Activated naive CD4-positive, alpha-beta T cell treated with Interleukin-2 at 50 U/mL for 16 hours (primary cell): ENCODE data around the gene NECTIN2.
"Not testable (repeated sequence)": the region's sequence is repeated elsewhere in the genome, so short reads cannot be mapped to it uniquely, and the experiment has no call there.

Experiments used
- DNase-seq: peaks from one replicate; pipeline ENCODE4 v3.0.0-alpha.2; 2020

NECTIN2 gene

DNA sequence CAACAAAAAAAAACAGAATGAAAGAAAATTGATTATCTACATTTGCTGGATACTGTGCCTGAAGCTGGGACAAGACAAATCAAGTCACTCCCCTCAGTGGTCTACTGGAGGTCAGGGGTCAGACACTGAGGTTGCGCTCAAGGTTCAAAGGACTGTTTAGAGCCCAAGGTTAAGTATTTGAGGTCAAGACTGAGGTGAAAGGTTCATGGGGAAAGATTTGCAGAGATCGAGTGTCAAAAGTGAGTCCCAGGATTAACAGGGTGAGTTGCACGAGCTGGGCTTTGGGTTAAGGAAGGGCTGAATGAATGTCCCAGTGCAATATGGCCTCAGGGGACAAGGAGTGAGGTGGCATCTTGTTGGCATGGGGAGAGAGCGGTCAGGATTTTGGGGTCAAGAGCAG lies 41.6 kb downstream of the NECTIN2 start:
- DNase-seq, result no peak

DNA sequence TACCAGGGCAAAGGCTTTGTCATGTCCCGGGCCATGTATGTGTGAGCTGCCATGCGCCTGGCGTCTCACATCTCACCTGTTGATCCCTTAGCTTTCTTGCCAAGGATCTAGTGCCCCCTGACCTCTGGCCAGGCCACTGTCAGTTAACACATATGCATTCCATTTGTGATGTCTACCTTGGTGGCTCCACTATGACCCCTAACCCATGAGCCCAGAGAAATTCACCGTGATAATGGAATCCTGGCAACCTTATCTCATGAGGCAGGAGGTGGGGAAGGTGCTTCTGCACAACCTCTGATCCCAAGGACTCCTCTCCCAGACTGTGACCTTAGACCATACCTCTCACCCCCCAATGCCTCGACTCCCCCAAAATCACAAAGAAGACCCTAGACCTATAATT lies 42.2 kb downstream of the NECTIN2 start:
- DNase-seq, result not testable (repeated sequence)

DNA sequence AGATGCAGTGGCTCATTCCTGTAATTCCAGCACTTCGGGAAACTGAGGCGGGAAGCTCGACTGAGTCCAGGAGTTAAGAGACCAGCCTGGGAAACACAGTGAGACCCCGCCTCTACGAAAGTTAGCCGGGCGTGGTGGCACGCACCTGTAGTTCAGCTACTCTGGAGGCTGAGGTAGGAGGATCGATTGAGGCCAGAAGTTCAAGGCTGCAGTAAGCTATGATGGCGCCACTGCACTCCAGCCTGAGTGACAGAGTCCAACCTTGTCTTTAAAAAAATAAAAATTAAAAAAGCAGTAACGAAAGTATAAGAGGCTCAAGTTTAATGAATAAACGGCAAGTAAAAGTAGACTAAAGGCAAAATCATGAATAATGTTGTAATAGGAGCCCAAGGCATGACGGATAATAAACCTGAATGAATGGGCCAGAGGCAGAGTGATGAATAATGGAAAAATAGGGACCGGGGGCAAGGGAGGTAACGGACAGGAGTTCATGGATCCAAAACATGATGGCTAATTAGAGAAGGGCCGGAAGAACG lies 43.8 kb downstream of the NECTIN2 start:
- no peak for DNase-seq

DNA sequence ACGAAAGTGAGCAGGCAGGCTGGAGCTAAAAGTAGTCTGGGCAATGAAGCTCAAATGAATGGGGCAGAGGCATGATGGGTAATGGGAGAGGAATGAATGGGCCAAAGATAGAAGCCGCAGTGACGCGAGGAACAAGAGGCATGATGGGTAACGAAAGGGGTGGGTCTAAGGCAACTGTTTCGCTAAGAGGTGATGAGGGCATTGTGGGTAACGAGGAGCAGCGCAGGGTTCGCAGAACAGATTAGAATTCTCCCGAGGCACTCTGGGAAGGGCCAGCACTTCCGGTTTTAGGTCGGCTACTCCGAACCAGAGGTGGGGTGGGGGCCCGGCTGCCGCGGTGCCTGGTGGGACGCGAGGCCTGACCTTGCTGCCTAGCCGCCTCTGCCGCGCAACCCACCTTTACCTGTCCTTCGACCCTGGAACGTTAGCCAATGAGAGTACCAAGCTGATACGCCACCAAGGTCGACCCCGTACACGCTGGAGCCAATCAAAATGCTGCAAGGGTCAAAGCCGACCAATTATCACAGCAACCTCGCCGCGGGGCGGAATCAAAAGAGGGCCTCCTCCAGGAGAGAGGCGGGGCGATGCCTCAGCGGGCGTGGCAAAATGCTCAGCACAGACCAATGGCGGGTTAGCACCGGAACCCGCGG lies 44.4 kb downstream of the NECTIN2 start:
- peak; percentile 100 for DNase-seq

DNA sequence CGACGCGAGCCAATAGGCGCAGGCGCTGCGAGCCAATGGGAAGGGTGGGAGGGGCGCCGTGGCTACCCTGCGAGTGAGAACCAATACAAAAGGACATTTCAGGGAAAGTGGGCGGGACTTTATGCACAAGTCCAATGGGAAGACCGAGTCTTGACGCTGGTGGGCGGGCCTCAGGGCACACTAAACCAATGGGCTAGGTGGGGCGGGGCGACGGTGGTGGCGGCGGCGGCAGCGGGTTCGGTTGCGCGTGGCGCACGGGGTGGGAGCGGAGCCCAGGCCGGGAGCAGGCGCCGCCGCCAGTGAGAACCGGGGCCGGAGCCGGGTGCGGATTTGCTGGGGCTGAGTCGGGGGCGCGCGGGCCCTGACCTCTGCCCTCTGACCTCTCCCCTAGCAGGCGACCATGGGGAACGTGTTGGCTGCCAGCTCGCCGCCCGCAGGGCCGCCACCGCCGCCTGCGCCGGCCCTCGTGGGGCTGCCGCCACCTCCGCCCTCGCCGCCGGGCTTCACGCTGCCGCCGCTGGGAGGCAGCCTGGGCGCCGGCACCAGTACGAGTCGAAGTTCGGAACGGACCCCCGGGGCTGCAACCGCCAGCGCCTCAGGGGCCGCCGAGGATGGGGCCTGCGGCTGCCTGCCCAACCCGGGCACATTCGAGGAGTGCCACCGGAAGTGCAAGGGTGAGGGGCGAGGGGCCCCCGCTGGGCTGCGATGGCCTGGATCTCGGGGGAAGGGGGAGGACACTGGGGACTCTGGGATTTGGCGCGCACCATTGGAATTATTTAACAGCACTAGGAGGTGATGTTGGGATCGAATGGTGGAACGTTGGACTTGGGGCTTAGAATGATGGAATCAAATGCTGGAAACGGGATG lies 45.2 kb downstream of the NECTIN2 start, which contains the start of gene TOMM40:
TSS of gene TOMM40 (plus strand) at position 239 of the 867 bp plus-strand sequence. CDS start at position 401, 162 bp downstream.
- no peak for DNase-seq

DNA sequence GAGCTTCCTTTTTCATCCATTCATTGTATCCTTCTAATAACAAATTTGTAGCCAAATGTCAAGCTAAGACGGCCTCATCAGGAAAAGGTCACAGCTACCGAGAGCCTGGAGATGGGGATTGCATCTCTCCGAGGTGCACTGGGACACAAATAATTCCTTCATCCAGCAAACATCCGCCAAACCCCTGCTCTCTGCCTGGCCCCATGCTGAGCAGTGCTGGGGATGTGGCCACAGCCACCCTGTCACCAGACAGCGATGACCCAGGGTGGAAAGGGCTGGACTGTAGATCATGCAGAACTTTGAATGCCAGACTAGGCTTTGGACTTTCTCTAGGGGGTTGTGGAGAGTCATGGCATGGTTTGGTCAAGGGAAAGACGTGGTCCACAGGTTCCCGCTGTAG lies 46.8 kb downstream of the NECTIN2 start:
- DNase-seq, result no peak

DNA sequence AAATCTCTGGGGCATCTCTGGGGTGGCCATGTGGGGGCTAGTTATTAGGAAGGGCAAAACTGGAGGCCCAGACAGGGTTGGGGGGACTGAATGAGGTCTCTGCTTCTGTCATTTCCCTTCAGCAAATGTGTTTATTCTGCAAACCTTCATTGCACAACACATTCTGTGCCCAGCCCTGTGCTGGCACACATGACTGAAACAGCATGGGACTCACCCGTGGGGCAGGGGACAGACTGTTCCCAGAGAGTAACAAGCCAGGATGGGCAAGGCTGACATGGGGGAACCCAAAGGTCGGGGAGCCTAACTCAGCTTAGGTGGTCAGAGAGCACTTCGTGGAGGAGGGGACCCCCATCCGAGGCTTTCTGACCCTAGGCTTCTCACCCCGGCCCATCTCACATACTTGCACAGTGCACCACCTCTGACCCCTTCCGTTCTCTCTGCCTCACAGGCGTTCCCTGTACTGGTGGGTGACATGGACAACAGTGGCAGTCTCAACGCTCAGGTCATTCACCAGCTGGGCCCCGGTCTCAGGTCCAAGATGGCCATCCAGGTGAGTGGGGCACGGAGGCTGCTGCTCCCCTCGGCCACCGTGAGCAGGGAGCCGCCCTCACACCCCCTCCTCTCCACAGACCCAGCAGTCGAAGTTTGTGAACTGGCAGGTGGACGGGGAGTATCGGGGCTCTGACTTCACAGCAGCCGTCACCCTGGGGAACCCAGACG lies 47.4 kb downstream of the NECTIN2 start:
- no peak for DNase-seq

DNA sequence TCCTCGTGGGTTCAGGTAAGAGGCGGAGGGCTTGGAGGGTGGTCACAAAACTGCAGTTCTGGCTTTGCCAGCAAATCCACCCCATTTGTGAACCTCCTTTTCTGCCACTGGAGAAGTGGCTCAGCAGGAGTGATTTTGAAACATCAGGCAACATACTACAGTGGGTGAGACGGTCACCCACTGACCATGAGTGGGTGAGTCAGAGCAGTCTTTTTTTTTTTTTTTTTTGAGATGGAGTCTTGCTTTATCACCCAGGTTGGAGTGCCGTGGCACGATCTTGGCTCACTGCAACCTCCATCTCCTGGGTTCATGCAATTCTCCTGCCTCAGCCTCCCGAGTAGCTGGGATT lies 47.9 kb downstream of the NECTIN2 start:
- DNase-seq, result no peak

DNA sequence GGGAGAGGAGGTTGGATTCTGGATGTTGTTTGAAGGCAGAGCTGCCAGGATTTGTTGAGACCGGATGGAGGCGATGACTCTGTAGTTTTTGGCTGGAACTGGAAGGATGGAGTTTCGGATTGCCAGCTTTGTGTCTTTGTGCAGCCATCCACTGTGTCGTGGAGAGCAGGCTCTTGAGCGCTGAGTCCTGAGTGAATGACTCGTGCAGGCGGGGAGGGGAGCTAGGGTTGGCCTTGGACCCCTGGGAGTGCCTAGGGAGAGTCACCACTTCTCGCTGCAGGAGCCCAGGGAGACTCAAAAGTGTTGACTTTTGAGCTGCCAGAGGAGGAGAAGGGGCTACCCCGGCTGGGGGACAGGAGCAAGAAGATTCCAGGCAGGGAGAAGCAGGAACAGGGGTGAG lies 48.8 kb downstream of the NECTIN2 start:
- no peak for DNase-seq

DNA sequence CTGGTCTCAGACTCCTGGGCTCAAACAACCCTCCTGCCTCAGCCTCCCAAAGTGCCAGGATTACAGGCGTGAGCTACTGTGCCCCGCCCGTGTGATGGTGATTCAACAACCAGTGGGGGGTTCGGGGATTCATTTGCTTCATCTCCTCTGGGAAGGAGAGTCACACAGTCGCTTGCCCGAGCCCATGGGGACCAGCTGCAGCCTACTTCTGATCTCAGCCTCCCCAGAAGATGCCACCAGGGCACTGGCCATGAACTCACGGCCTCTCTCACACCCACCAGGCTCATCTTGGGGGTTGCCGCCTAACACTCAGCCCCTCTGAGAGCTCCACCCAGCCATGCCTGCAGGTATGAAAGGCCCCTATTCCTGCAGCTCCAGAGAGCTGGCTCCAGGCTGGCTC lies 51.7 kb downstream of the NECTIN2 start:
- DNase-seq, result no peak

DNA sequence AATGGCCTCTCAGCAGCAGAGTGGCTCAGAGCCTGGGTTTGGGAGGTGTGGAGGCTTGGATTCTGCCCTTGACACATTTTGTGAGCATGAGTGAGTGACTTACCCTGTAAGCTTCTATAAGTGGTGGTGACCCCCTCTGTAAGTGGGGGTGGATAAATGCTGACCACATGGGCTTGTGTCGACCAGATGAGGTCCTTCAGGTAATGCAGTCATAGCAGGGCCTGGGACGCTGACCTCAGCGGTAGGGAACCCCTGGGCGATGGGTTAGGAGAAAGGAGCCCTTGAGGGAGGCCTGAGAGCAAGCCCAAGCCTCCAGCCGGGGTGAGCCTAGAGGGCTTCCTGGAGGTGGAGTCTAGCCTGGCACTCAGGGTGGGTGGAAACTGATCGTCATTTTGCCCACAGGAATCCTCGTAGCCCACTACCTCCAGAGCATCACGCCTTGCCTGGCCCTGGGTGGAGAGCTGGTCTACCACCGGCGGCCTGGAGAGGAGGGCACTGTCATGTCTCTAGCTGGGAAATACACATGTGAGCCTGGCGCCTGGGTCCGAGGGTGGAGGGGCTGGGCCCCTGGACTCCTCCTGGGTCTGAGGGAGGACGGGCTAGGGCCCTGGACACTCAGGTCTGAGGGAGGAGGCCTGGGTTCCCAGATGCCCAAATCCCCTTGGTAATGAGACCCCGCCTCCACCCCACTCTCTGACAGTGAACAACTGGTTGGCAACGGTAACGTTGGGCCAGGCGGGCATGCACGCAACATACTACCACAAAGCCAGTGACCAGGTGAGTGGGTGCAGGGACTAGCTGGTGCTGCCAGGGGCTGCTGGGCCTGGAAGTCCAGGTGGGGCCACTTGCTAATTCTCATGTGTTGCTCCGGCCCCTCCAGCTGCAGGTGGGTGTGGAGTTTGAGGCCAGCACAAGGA lies 54.5 kb downstream of the NECTIN2 start:
- no peak for DNase-seq

DNA sequence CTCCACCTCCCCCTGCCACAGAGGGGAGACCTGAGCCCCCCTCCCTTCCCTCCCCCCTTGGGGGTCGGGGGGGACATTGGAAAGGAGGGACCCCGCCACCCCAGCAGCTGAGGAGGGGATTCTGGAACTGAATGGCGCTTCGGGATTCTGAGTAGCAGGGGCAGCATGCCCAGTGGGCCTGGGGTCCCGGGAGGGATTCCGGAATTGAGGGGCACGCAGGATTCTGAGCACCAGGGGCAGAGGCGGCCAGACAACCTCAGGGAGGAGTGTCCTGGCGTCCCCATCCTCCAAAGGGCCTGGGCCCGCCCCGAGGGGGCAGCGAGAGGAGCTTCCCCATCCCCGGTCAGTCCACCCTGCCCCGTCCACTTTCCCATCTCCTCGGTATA lies 57.1 kb downstream of the NECTIN2 start:
- DNase-seq, result no peak

DNA sequence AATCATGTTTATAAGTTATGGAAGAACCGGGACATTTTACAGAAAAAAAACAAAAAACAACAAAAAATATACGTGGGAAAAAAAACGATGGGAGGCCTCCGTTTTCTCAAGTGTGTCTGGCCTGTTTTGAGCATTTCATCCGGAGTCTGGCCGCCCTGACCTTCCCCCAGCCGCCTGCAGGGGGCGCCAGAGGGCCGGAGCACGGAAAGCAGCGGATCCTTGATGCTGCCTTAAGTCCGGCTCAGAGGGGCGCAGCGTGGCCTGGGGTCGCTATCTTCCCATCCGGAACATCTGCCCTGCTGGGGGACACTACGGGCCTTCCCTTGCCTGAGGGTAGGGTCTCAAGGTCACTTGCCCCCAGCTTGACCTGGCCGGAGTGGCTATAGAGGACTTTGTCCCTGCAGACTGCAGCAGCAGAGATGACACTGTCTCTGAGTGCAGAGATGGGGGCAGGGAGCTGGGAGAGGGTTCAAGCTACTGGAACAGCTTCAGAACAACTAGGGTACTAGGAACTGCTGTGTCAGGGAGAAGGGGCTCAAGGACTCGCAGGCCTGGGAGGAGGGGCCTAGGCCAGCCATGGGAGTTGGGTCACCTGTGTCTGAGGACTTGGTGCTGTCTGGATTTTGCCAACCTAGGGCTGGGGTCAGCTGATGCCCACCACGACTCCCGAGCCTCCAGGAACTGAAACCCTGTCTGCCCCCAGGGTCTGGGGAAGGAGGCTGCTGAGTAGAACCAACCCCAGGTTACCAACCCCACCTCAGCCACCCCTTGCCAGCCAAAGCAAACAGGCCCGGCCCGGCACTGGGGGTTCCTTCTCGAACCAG lies 57.7 kb downstream of the NECTIN2 start:
- DNase-seq, result peak; percentile 77

DNA sequence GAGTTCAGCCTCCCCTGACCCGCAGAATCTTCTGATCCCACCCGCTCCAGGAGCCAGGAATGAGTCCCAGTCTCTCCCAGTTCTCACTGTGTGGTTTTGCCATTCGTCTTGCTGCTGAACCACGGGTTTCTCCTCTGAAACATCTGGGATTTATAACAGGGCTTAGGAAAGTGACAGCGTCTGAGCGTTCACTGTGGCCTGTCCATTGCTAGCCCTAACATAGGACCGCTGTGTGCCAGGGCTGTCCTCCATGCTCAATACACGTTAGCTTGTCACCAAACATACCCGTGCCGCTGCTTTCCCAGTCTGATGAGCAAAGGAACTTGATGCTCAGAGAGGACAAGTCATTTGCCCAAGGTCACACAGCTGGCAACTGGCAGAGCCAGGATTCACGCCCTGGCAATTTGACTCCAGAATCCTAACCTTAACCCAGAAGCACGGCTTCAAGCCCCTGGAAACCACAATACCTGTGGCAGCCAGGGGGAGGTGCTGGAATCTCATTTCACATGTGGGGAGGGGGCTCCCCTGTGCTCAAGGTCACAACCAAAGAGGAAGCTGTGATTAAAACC lies 58.4 kb downstream of the NECTIN2 start:
- no peak for DNase-seq

DNA sequence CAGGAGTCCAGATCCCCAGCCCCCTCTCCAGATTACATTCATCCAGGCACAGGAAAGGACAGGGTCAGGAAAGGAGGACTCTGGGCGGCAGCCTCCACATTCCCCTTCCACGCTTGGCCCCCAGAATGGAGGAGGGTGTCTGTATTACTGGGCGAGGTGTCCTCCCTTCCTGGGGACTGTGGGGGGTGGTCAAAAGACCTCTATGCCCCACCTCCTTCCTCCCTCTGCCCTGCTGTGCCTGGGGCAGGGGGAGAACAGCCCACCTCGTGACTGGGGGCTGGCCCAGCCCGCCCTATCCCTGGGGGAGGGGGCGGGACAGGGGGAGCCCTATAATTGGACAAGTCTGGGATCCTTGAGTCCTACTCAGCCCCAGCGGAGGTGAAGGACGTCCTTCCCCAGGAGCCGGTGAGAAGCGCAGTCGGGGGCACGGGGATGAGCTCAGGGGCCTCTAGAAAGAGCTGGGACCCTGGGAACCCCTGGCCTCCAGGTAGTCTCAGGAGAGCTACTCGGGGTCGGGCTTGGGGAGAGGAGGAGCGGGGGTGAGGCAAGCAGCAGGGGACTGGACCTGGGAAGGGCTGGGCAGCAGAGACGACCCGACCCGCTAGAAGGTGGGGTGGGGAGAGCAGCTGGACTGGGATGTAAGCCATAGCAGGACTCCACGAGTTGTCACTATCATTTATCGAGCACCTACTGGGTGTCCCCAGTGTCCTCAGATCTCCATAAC lies 59.5 kb downstream of the NECTIN2 start, which contains the start of gene APOE:
TSS of gene APOE (plus strand) at position 360 of the 724 bp plus-strand sequence. CDS start 829 bp downstream, outside the sequence.
- DNase-seq, result no peak

DNA sequence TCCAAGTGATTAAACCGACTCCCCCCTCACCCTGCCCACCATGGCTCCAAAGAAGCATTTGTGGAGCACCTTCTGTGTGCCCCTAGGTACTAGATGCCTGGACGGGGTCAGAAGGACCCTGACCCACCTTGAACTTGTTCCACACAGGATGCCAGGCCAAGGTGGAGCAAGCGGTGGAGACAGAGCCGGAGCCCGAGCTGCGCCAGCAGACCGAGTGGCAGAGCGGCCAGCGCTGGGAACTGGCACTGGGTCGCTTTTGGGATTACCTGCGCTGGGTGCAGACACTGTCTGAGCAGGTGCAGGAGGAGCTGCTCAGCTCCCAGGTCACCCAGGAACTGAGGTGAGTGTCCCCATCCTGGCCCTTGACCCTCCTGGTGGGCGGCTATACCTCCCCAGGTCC lies 61.5 kb downstream of the NECTIN2 start:
- no peak for DNase-seq

DNA sequence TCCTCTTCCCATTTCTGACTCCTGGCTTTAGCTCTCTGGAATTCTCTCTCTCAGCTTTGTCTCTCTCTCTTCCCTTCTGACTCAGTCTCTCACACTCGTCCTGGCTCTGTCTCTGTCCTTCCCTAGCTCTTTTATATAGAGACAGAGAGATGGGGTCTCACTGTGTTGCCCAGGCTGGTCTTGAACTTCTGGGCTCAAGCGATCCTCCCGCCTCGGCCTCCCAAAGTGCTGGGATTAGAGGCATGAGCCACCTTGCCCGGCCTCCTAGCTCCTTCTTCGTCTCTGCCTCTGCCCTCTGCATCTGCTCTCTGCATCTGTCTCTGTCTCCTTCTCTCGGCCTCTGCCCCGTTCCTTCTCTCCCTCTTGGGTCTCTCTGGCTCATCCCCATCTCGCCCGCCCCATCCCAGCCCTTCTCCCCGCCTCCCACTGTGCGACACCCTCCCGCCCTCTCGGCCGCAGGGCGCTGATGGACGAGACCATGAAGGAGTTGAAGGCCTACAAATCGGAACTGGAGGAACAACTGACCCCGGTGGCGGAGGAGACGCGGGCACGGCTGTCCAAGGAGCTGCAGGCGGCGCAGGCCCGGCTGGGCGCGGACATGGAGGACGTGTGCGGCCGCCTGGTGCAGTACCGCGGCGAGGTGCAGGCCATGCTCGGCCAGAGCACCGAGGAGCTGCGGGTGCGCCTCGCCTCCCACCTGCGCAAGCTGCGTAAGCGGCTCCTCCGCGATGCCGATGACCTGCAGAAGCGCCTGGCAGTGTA lies 62.2 kb downstream of the NECTIN2 start:
- no peak for DNase-seq

DNA sequence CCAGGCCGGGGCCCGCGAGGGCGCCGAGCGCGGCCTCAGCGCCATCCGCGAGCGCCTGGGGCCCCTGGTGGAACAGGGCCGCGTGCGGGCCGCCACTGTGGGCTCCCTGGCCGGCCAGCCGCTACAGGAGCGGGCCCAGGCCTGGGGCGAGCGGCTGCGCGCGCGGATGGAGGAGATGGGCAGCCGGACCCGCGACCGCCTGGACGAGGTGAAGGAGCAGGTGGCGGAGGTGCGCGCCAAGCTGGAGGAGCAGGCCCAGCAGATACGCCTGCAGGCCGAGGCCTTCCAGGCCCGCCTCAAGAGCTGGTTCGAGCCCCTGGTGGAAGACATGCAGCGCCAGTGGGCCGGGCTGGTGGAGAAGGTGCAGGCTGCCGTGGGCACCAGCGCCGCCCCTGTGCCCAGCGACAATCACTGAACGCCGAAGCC lies 62.8 kb downstream of the NECTIN2 start:
- DNase-seq, result no peak

DNA sequence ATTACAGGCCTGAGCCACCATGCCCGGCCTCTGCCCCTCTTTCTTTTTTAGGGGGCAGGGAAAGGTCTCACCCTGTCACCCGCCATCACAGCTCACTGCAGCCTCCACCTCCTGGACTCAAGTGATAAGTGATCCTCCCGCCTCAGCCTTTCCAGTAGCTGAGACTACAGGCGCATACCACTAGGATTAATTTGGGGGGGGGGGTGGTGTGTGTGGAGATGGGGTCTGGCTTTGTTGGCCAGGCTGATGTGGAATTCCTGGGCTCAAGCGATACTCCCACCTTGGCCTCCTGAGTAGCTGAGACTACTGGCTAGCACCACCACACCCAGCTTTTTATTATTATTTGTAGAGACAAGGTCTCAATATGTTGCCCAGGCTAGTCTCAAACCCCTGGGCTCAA lies 63.7 kb downstream of the NECTIN2 start:
- DNase-seq, result no peak
